Retina (tissue), 1 donor: ENCODE data around the gene HYI.
"Not testable (repeated sequence)": the region's sequence is repeated elsewhere in the genome, so short reads cannot be mapped to it uniquely, and the experiment has no call there.

Source experiments
- DNase-seq: peaks from one replicate; pipeline ENCODE4 v3.0.0-alpha.2; 2016

HYI gene

DNA sequence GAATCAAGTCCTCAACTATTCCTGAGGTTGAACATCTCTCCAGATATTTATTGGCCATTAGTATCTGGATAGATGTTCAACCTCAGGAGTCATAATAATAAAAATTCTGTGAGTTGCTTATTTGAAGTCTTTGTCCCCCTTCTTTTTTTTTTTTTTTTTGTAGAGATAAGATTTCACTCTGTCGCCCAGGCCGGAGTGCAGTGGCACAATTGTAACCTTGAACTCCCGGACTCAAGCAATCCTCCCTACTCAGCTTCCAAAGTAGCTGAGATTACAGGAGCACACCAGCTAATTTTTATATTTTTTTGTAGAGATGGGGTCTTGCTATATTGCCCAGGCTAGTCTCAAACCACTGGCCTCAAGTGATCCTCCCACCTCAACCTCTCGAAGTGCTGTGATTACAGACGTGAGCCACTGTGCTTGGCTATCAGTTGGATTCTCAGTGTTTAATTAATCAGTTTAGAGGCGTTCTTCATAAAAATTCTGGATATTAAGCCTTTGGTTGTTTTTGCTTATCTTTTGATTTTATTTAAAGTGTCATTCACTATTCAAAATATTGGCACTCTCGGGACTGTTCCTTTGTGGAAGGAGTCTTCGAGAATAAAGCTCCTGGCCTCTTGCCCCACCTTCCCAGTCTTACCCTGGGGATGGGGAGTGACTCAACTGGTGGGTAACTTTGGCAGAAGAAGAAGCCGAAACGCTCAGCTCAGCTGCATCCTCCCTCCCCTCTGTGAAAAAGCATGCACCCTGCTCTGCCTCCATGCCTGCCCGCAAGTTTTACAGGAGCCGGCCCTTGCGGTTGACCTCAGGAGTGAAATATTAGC lies 11.2 kb upstream of the HYI start:
- DNase-seq = no peak

DNA sequence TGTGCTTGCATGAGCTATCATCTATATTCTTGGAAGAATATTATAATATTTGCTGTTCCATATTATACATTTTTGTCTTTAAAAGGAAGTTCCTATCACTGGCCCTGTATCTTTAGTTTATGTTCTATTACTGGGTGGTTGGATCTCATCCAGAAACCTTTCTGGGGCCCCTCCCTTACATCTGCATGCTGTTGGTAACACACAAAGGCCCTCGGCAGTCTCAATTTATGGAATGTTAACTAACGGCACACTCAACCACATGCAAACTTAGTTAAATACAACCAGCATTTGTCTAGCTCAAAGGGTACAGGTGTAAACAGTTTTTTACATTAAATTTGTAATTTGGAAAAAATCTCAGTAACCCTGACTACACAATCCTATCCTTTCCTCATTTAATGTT lies 9.7 kb upstream of the HYI start:
- no peak for DNase-seq

DNA sequence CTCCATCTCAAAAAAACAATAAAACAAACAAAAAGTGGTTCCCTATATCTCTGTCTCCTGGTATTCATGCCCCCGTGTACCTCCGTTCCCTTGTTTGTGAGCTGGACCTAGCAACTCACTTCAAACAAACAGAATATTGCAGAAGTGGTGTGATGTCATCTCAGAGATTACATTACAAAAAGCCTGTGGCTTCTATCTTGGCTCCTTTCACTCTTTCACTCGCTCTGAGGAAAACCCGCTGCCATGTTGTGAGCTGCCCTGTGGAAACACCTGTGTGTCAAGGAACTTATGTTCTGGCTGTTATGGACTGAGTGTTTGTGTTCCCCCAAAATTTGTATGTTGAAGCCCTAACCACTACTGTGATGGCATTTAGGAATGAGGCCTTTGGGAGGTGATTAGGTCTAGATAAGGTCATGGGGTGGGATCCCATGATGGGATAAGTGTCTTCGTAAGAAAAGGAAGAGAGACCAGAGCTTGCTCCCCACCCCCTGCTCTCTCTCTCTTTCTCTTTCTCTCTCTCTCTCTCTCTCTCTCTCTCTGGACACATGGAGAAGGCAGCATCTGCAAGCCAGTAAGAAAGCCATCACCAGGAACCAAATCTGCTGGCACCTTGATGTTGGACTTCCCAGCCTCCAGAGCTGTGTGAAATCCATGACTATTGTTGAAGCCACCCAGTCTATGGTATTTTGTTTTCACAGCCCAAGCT lies 7.4 kb upstream of the HYI start:
- no peak for DNase-seq

DNA sequence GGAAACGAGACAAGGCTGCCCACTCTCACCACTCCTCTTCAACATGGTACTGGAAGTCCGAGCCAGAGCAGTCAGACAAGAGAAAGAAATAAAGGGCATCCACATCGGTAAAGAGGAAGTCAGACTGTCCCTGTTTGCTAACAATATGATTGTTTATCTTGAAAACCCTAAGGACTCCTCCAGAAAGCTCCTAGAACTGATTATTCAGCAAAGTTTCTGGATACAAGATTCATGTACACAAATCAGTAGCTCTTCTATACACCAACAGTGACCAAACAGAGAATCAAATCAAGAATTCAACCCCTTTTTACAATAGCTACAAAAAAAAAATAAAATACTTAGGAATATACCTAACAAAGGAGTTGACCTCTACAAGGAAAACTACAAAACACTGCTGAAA lies 4.6 kb upstream of the HYI start:
- DNase-seq = not testable (repeated sequence)

DNA sequence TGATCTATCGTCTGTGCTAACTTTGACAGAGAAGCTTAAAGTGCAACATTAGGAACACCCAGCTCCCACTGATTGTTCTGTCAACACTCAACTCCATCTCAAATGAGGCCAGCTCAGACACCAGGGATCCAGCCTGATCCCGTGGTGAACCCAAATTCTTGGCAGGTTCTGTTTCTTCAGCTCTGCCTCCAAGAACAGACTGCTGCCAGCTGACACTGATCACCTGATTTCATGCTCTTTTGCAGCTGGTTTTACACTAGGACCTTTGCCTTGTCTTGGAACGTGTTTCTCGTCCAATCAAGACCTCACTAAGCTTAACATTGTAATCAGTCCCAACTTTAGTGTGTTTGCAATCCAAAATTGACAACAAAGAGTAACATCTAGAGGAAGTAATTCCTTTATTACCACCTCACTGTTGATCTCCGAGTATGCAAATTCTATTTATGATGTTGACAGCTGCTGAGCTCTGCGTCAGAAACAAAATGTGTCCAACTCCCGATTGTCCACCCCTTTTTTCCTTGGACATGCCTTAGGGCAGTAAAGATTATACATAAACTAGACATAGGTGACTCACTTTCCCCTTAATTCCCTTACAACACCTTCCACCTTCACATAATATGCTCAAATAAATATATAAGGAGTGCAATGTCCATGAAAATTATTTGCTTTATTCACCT lies 1.6 kb upstream of the HYI start:
- no peak for DNase-seq

DNA sequence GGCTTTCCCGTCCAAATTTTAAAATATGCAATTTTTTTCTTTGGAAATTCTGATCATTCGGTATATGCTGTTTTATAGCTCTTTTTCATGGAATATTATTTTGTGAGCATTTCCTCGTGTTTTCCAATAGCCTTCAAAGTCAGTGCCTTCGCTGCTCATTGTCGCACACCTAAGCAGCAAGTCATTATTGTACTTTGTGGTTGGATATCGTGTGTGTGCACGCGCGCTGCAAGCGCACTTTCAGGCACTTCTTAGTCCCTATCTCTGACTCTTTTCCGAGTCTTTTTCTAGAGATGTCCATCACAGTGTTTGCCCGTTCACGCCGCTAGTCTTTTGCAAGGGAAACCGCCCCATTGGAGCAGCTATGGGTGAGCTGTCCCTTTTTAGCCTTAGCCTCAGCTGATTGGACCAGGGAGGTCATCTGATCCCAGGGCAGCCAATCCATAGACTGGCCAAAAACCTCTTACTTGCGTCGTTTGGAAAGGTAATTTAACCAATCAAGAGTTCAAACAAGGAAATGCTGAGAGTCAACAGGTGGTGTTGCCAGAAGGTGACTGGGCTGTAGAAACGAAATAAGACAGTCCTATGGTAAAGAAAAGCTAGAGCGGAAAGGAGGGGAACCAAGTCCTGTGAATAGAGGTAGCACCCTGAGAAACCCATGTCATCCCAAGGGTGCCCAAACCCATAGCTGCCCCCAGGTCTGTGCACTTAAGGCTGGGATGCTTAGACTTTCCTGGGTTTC lies 710 bp upstream of the HYI start:
- DNase-seq = peak; percentile 77

DNA sequence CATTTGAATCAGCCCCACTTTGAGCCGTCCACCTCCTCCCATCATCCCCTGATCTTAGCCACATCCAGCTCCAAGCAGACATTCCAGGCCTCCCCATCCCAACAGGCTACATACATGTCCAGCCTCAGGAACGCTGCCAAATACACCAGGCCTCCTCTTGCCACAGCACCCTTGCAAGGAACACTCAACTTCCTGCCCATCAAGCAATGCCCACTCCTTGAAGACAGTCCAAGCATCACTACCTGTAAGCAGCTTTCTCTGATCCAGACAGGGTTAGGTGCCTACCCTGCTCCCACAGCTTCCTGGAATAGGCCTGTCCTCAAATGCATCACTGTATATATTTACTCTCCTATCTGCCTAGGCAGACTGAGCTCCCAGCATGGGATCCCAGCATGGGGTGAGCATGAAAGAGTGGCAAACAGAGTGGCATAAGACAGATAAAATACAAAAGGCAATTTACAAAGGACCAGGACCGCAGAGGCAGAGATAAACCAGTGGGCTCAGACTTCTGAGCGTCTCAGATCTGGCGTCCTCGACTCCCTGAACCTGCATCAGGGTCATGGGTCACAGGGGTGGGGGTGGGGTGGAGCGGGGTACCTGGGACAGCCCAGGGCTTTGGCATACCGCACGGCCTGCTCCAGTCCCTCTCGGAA lies 816 bp downstream of the HYI start:
- peak; percentile 50 for DNase-seq

DNA sequence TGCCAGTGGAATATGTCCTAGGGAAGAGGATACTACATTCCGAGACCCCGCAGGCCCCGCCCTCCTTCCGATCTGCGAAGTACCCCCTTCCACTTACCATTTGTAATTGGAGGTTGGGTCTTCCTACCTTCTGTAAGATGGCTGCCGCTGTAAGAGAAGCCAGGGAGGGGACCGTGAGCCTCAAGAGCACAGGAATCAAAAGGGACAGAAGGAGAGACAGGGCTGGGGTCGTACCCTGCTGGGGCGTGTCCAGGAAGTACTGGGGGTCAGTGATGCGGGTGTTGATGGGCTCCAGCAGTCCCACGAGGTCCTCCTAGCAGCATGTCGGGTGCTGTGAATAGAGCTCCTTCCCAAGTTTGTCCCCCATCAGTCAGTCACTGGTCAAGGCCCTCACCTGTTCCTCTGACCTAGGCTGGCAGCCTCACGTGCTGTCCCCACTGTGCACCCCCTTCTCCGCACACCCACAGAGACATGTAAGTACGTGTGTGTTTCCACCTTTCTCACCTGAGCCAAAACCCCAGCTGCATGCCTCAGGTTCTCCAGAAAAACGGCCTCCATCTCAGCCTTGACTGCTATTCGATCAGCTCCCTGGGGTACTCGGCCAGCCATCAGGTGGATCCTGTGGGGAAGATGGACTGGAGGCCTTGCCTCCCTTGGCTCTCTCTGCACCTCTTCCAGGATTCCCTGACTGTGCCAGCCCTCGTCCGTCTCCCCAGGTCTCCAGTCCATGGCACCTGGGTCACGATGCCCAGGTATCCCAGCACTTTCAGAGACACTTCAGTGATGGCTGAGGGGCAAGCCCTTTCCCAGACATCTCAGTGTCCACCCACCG lies 1.8 kb downstream of the HYI start:
- DNase-seq = no peak

DNA sequence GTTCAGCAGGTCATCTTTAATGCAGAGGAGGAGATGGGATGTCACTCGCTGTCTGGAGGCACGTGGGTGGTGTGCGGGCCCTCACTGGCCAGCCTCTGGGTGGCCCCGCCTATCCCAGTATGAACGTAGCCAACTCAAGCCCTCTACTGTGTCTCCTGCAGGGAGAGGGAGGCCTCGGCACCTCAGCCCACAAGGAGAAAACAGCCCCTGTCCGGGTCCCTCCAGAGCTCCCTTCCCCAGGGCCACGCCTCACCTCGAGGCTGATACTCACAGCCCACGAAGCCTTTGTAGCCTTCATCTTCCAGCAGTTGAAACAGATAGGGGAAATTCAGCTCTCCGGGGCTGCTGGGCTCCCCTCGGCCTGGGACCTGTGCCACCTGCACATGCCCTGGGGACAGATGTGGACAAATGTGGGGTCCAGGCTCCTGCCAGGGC lies 2.6 kb downstream of the HYI start:
- no peak for DNase-seq

DNA sequence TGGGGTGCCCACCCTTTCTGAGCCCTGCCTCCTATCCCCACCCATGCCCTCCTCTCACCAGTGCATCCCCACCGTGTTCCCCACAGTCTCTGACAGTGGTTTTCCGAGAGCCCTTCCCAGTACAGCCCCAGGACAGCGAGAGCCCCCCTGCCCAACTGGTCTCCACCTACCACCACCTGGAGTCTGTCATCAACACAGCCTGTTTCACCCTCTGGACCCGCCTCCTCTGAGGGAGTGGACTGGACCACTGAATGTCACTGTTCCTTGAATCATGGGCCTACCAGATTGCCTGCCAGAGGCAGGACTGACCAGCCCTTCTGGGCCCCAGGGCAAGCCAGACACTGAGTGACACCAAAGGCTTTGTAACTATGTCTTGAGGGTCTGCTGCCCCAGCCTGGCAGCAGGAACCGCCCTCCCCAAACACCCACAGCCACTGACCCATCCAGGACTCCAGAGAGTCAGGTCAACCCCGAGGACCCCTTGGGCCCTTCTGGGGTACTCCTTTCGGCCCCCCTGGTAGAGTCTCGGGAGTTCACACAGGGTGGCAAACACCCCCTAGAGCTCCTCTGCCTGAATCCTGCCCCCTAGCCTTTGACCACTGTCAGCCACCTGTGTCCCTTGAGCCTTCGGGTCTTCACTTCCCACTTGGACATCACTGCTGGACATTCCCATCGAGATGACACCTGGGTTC lies 3.3 kb downstream of the HYI start:
- DNase-seq = no peak

DNA sequence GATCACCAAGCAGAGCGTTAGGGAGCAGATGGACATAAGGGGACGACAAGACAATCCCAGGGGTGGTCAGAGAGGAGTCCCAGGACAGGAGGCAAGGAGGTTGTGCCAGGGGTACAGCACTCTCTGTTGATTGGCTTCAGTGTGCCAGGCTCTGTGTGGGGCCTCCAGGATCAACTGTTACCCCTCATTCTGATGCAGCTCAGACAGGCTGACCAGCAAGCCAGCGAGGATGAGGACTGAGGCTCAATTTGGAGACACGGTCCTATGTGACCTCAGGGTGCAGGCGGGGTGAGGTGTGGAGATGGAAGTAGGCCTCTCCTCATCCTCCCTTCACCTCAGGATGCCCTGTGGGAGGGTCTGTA lies 4.0 kb downstream of the HYI start:
- DNase-seq = no peak

DNA sequence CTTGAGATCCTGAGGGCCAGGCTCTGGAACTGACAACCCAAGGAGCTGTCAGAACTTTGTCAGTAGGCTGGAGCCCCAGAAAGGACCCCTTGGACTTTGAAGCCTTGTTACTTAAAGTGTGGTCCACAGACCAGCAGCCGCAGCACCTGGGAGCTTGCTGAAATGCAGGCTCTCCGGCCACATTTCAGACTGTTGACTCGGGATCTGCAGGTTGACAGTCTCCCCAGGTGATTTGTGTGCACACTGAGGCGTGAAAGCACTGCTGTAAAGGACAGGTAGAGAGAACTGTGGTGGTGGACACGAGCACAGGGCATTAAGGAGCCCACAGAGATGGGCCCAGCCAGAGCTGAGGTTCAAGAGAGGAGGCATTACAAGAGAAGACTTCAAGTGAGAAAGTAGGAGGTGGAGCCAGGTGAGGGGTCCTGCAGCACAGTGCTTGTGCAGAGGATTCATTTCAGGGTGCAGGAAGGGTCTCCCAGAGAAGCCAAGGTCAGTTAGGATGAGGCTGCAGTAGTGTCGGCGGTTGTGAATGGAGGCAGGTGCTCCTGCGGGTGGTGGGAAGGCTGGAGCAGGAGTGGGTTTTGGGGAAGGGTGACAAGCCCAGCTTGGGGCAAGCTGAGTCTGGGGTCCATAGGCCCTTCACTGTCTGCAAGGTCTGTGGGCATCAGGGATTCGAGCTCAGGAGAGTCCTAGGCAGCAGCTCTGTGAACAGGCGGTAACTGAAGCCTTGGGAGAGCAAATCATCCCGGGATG lies 4.6 kb downstream of the HYI start:
- no peak for DNase-seq

DNA sequence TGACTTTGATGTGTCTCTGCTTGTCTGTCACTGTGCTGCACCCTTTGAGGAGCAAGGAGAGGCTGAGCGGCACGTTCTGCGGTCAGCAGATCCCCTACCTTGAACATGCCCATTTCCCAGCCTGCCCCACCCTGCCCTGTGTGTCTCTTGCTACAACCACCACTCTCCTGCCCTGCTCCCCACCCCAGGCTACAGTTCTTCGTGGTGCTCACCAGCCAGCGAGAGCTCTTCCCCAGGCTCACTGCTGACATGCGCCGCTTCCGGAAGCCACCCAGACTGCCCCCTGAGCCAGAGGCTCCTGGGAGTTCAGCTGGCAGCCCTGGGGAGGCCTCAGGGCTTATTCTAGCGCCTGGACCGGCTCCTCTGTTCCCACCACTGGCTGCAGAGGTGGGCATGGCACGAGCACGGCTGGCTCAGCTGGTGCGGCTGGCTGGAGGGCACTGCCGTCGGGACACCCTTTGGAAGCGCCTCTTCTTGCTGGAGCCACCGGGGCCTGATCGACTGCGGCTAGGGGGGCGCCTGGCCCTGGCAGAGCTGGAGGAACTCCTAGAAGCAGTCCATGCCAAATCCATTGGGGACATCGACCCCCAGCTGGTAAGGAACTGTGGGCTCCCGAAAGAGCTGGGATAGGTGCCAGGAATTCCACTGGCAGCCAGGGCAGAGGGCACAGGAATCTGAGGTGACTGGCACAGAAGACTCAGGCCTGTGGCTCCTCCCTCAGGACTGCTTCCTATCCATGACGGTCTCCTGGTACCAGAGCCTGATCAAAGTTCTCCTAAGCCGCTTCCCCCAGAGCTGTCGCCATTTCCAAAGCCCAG lies 5.6 kb downstream of the HYI start:
- no peak for DNase-seq

DNA sequence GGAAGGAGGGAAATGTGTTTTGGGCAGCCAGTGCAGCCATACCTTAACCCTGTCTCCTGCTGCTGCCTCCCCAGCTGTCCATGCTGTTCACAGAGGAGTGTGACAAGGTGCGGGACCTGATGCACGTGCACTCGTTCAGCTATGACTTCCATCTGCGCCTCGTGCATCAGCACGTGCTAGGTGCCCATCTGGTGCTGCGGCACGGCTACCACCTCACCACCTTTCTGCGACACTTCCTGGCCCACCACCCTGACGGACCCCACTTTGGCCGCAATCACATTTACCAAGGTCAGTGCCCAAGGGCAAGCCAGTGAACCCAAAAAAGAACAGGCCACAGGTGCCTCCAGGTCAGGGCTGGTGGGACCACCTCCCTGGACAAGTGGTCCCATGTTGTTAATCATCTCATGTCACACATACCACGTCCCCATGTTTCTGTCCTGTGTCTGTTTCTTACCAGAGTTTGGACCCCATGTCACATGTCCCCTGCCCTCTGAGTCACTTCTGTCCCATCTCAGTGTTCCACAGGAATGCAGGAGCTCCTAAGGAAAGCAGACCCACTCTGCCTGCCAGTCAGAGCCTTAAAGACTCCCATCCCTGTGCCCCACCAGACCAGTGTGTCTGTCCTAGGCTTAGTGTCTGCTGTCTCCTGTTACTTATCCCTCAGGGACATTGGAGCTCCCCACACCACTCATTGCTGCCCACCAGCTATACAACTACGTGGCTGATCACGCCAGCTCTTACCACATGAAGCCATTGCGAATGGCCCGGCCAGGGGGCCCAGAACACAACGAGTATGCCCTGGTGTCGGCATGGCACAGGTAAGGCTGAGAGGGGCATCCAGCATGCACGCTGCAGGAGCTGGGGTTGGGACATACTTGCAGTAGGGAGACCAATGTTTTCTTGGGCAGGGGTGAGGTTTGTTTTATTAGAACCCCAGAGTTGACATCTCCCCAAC lies 6.6 kb downstream of the HYI start:
- DNase-seq = no peak

DNA sequence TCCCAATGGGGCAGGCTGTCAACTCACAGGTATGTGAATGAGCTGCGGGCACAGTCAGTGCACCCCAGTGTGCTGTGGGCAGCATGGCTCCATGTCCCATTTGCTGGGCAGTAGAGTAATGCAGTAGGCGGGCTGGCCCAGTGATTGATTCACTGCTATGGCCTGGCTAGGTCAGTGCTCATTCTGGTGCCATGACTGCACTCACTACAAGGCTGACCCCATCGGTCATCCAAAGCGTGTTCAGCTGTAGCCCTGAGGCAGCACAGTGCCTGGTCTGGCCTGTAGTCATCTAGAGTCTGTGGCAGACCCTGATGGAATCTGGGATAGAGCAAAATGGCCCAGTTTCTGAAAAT lies 7.4 kb downstream of the HYI start:
- DNase-seq = no peak

DNA sequence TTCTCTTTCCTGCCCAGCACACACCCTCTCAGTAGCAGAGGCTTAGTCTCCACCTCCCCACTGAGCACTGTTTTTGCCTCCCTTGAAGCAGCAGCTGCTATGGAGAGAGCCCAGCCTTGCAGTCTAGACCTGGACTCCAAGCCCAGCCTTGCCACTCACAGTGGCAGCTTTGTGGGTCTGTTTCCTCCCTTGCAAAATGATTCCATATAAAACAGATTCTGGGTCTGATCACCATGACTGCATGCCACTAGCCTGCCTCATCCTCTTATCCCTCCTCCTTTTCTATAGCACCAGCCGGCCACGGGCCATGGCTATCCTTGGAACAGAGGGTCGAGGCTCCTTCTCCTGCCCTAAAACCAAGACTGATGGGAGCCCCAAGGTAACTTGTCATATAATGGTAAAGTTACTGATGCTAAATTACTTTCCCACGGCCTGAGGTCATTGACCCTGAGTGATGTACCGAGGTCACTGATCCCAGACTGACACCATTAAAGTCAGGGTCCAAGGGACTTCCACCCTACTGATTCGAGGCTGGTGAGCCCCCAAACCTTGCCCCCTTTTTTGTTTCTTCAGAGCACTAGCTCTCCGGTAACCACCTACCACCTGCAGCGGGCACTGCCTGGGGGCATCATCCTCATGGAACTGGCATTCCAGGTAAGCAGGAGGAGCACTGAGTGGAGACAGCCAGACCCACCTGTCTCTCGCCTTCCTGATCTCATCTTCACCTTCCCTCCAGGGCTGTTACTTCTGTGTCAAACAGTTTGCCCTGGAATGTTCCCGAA lies 7.9 kb downstream of the HYI start:
- DNase-seq = no peak

DNA sequence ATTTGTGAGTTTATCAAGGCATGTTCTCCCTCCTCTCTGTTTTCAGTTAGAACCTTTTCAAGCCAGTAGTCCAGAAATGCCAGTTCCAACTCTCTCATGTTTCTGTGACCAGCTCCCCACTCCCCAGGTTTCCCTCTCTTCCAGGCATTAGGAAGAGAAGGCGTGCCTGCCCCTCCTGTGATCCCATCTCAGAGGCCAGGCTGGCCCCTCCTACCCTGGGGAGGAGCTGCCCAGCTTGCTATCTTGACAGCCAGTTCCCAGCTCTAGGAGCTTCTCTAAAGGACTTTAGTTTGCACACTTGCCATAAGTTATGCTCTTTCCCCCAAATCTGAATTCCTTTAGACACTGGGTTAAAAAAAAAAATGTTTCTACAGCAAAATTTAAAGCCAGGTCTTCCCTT lies 8.9 kb downstream of the HYI start:
- no peak for DNase-seq
